HG03060 (cell line): Measurements from ENCODE around the gene RALBP1.

Experiments used
- ATAC-seq: cut with Tn5 transposase; IDR thresholded peaks from one replicate; pipeline ENCODE4 v1.9.1; 2021; ENCODE audit warnings: low read depth, moderate number of reproducible peaks; ENCODE audit not compliant: unreplicated experiment

Gene RALBP1

GRCh38 chr18:9506046-9506792 lies 30.9 kb downstream of the RALBP1 start:
- no peak for ATAC-seq

DNA sequence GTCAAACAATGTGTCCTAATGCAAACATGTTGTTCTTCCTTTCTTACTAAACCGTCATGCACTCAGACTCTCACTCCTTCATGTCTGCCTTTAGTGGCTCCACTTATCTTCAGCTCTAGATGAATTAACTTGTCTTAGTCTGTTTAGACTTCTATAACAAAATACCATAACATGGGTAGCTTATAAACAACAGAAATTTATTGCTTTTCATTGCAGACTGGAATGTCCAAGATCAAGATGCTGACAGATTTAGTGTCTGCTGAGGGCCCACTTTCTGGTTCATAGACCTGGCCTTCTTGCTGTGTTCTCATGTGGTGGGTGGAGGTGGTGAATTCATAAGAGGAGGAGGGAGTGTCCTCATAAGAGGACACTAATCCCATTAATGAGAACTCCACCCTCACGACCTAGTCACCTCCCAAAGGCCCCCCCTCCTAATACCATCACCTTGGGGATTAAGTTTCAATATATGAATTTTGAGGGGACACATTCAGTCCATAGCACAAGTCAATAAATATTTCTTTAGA lies 32.3 kb downstream of the RALBP1 start:
- ATAC-seq, result no peak

- no peak for ATAC-seq
Measured at GRCh38 chr18:9508446-9509025, 33.2 kb downstream of the RALBP1 start.

DNA sequence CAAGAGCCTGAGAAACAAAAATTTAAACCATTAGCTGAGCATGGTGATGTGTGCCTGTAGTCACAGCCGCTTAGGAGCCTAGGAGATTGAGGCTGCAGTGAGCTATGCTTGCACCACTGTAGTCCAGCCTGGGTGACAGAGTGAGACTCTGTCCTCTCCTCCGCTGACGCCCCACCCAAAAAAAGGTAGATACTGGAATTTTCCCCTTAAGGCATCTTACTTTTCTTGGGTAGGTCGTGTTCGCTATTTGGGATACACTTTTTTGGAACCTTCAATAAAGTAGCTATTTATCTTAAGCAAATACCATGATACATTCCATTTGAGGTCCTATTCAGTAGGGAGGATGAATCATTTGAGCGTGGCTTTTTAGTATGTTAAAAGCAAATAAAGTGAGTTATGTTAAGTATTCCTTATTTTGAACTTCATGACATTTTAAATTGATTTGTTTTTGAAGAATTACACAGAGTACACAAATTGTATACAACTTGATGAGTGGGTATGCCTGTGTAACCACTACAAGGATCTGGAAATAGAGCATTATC lies 38.7 kb downstream of the RALBP1 start:
- no peak for ATAC-seq

- no peak for ATAC-seq
Measured at GRCh38 chr18:9516437-9517064, 41.2 kb downstream of the RALBP1 start.

- ATAC-seq, result no peak
Measured at GRCh38 chr18:9517869-9518268, 42.6 kb downstream of the RALBP1 start.

GRCh38 chr18:9519399-9519798 lies 44.1 kb downstream of the RALBP1 start:
- no peak for ATAC-seq

DNA sequence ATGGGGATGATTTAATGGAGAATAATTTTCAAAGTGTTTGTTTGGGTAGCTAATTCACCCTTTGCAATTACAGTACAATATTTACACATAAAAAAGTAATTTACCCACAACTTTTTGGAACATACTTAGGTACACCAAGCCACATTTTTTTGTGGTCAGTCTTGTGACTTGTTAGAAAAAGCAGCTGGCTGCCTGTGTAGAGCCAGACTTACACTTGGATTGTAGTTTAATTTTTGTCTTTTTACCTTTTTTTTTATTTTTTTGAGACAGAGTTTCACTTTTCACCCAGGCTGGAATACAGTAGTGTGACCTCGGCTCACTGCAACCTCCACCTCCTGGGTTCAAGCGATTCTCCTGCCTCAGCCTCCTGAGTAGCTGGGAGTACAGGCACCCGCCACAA lies 45.4 kb downstream of the RALBP1 start:
- ATAC-seq, result no peak

DNA sequence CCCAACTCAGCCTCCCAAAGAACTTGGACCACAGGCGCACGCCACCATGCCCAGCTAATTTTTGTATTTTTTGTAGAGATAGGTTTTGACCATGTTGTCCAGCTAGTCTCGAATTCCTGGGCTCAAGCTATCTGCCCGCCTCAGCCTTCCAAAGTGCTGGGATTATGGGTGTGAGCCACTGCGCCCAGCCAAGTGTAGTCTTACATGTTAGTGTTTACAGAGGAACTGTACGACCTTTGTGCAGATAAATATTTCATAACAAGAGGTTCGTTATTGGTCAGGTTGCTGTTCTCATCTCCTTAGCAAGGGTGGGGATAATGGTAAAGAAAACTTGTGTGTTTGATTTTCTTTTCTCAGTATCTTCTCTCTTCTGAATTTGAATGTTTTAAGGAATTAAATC lies 46.5 kb downstream of the RALBP1 start:
- no peak for ATAC-seq

- no peak for ATAC-seq
Measured at GRCh38 chr18:9522952-9523351, 47.6 kb downstream of the RALBP1 start.

GRCh38 chr18:9526458-9526857 lies 51.1 kb downstream of the RALBP1 start:
- no peak for ATAC-seq

DNA sequence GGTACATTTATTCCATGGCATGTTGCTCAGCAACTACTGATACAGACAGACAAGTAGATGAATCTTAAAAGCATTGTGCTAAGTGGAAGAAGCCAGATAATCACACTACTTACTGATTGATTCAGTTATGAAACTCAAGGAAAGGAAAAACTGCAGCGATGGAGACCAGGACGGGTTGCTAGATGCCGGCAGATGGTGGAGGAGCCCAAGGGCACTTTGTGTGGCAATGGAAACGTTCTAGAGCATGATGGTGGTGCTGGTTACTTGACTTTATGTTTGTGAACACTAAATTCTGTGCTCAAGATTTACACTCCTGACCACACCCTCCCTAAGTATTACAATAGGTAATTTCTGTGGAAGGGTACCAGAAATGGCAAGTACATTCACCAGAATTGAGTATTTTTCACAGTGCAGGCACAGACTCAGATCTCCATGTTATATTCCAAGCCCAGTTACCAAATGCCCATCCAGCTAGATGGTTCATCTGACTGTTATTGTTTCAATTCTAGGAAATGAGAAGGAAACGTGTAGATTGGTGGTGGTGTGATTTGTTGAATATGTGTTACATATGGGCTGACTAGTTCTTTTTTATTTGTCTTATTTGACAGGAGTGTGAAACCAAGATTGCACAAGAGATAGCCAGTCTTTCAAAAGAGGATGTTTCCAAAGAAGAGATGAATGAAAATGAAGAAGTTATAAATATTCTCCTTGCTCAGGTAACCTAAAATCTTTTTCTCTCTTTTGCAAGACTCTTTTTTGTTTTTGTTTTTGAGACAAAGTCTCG lies 55.1 kb downstream of the RALBP1 start:
- no peak for ATAC-seq

DNA sequence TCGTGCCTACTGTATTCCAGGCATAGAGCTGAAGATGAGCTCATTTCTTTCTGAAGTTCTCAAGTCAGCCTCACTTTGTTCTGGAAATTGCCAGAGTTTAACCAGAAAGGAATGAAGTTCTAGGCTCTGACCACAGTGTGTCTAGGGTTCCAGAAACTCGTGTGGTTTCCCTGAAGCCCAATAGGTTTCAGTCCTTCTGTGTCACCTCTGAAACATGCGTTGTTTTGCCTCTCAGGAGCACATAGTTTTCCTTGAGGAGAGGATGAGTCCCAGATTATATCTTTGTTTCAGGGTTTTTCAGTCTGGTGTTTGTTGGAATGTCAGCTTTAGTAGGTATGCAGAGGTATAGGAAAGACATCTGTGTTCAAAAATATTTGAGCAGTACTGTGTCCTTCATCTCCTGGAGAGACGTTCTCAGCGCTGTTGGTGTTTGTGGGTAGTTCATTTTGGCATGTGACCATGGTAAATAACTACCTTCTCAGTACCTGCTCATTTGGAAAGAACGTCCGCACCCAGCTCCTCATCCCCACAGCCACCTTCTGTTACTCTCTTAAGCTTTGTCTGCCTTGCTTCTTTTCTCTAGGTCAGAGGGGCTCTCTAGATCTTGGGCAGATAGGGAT lies 56.6 kb downstream of the RALBP1 start:
- no peak for ATAC-seq

DNA sequence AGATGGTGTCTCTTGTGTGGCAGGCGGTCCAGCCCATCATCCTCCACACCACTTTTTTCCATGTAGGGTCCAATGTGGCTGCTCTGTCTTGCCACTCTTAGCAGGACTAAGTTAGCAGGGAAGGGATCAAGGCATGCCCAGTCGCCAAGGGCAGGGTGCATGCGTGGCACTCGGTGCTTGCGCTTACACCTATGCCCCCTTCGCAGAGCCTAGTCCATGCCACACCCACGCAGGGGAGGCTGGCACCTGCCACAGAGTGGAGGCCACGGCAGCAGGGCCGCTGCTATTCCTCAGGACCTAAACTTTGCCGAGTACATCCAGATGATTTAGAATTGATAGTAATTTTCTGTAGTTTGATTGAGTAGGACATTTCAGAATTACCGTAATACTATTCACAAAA lies 59.5 kb downstream of the RALBP1 start:
- no peak for ATAC-seq

GRCh38 chr18:9535430-9535991 lies 60.2 kb downstream of the RALBP1 start:
- no peak for ATAC-seq

- ATAC-seq, result no peak
Measured at GRCh38 chr18:9536354-9537152, 61.2 kb downstream of the RALBP1 start.

- no peak for ATAC-seq
Measured at GRCh38 chr18:9537677-9538076, 62.4 kb downstream of the RALBP1 start.

DNA sequence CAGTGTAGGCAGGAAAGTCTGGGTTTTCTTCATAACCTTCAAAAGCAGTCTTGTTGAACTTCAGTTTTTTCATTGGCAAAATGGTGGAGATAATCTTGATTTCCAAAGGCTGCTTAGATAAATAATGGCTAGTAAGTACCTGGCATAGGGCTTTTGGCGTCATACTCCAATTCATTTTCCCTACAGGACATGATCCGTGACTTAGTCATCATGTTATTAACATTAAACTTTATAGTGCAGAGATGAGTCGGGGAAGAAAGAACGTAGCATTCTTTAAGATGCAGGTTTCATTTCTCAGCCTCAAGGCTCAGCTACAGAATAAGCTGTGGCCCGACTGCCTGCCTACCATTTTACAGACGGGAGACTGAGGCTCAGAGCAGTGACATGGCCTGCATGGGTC lies 64.0 kb downstream of the RALBP1 start:
- ATAC-seq, result no peak

- ATAC-seq, result no peak
Measured at GRCh38 chr18:9539938-9540337, 64.6 kb downstream of the RALBP1 start.
